NCI-H524 treated with DMSO at 0.1 percent for 48 hours (cell line): ENCODE results near the gene NUP214.
A peak's percentile ranks its signal among the peaks of the same experiment; 100 is the strongest.
"Not testable (repeated sequence)": the region's sequence is repeated elsewhere in the genome, so short reads cannot be mapped to it uniquely, and the experiment has no call there.

Source experiments
- DNase-seq: peaks from one replicate; lab custom pipeline; 2025; lab: John Stamatoyannopoulos, UW

NUP214 gene

GRCh38 chr9:131160416-131161112 is 35.2 kb downstream of the NUP214 start:
- no peak for DNase-seq

GRCh38 chr9:131161585-131161984 is 36.2 kb downstream of the NUP214 start:
- no peak for DNase-seq

GRCh38 chr9:131162886-131163285 is 37.5 kb downstream of the NUP214 start:
- DNase-seq: no peak

- DNase-seq: no peak
These were observed 40.1 kb downstream of the NUP214 start for GRCh38 chr9:131165523-131165922.

- no peak for DNase-seq
These were observed 41.8 kb downstream of the NUP214 start for GRCh38 chr9:131167146-131167692.

- DNase-seq: no peak
These were observed 42.5 kb downstream of the NUP214 start for GRCh38 chr9:131167936-131168335.

- DNase-seq: no peak
These were observed 44.3 kb downstream of the NUP214 start for GRCh38 chr9:131169563-131170240.

GRCh38 chr9:131173995-131174394 is 48.6 kb downstream of the NUP214 start:
- DNase-seq: no peak

GRCh38 chr9:131174681-131175239 is 49.4 kb downstream of the NUP214 start:
- DNase-seq: no peak

- no peak for DNase-seq
These were observed 52.5 kb downstream of the NUP214 start for GRCh38 chr9:131177898-131178297.

- peak; percentile 43 for DNase-seq
These were observed 53.0 kb downstream of the NUP214 start for GRCh38 chr9:131178382-131178781.

- no peak for DNase-seq
These were observed 53.5 kb downstream of the NUP214 start for GRCh38 chr9:131178926-131179325.

GRCh38 chr9:131179561-131180219 is 54.3 kb downstream of the NUP214 start:
- no peak for DNase-seq

- DNase-seq: no peak
These were observed 55.1 kb downstream of the NUP214 start for GRCh38 chr9:131180454-131180853.

- DNase-seq: no peak
These were observed 55.8 kb downstream of the NUP214 start for GRCh38 chr9:131181091-131181681.

GRCh38 chr9:131185924-131186323 is 60.5 kb downstream of the NUP214 start:
- no peak for DNase-seq

- DNase-seq: no peak
These were observed 61.2 kb downstream of the NUP214 start for GRCh38 chr9:131186622-131187021.

GRCh38 chr9:131187957-131188356 is 62.6 kb downstream of the NUP214 start:
- DNase-seq: no peak

GRCh38 chr9:131188976-131189375 is 63.6 kb downstream of the NUP214 start:
- DNase-seq: no peak

- DNase-seq: no peak
These were observed 64.8 kb downstream of the NUP214 start for GRCh38 chr9:131190191-131190590.

- DNase-seq: not testable (repeated sequence)
These were observed 65.6 kb downstream of the NUP214 start for GRCh38 chr9:131191032-131191431.

GRCh38 chr9:131191857-131192256 is 66.5 kb downstream of the NUP214 start:
- DNase-seq: no peak
